Umbilical cord (tissue), 2 donors: ENCODE results near the gene MRPL12. TPM values are rescaled to one million over a fixed set of nuclear protein-coding genes. Genes with fewer than 3 reads are reported as not detected.
"Not testable (repeated sequence)": the region's sequence is repeated elsewhere in the genome, so short reads cannot be mapped to it uniquely, and the experiment has no call there.

Experiments
- DNase-seq: peaks from one replicate; pipeline ENCODE4 v3.0.0-alpha.2; 2015; ENCODE audit warnings: low spot score
- total RNA-seq: library from RNA; depleted of rRNA; stranded (reverse); fragments of >200 nt; gene quantifications from one replicate; pipeline ENCODE4 v1.2.3, GENCODE V29; 2014; ENCODE audit warnings: low replicate concordance; ENCODE audit not compliant: insufficient read depth

The MRPL12 gene
- total RNA-seq, 1 donor from 2014 or later, result not detected

DNA sequence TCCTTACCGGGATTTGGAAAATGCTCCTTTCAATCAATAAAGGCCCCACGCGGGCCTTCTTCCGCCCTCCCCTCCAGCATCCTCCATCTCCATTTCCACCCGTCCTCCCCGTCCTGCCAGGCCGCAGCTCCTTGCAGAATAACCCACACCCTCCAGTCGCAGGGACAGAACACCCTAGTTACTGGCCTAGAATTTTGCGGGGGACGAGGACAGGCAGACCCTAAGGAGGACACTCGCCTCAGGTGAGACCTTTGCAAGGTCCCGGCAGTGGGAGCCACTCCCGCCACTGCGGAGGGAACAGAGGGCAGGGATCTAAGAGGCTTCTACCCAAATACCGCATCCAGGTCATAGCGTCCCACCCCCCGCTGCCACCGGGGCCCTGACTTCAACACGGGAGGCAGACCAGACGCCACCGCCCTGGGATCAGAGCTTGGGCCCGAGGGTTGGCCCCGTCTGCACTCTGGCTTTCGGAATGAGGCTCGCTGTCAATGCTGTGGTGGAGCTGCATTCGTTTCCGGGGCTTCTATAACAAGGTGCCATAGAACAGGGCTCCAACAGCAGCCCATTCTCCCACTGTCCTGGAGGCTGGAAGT is 35.7 kb downstream of the MRPL12 start:
- no peak for DNase-seq

DNA sequence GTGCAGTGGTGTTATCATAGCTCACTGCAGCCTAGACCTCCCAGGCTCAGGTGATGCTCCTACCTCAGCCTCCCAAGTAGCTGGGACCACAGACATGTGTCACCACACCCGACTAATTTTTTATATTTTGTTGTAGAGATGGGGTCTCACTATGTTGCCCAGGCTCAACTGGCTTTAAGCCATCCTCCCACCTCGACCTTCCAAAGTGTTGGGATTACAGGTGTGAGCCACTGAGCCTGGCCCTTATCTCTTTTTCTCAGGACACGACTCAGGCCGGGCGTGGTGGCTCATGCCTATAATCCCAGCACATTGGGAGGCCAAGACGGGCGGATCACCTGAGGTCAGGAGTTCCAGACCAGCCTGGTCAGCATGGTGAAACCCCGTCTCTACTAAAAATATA is 36.4 kb downstream of the MRPL12 start:
- not testable (repeated sequence) for DNase-seq

DNA sequence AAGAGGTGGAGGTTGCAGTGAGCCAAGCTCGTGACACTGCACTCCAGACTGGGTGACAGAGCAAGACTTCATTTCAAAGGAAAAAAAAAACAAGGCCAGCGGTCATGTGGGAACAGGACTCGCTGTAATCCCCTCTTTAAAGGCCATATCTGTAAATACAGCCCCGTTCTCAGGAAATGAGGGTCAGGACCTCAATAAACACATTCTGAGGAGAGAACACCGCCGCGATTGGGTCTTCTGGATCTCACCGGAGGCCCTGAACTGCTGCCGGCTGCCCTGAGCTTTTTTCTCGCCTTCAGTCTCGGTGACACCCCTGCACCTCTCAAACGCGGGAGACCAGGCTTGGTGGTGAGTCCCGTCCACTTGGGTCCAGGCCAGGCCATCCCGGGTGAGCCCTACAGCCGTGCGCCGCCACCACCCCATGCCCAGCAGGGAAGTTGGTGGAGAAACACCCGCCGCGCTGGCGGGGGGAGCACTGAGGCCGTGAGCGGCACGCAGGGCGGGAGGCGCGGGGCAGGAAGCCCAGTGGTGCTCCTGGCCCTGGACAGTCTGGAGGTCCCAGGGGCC is 37.3 kb downstream of the MRPL12 start:
- no peak for DNase-seq

DNA sequence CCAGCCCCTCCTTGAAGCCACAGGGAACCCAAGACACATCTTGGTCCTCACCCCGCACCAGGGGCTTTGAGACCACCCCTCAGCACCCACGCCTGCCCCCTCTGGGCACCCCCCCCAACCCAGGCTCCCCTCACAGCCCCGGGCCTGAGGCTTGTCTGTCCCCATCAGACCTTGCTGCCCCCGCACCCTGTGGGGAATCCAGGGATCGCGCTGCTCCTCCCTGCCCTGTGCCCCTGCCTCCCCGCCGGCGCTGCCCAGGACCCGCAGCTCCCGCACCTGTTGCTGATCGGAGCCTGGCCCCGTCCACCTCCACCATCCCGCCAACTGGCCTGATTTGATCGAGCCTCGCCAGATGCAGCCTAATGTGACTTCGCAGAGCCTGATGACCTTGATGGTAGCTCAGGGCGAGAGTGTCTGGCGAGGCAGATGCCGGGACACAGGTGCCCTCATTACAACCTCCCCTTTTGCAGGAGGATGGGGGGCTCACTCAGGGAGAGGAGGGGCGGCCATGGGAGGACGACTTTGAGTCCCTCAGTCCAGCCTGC is 38.0 kb downstream of the MRPL12 start:
- no peak for DNase-seq

DNA sequence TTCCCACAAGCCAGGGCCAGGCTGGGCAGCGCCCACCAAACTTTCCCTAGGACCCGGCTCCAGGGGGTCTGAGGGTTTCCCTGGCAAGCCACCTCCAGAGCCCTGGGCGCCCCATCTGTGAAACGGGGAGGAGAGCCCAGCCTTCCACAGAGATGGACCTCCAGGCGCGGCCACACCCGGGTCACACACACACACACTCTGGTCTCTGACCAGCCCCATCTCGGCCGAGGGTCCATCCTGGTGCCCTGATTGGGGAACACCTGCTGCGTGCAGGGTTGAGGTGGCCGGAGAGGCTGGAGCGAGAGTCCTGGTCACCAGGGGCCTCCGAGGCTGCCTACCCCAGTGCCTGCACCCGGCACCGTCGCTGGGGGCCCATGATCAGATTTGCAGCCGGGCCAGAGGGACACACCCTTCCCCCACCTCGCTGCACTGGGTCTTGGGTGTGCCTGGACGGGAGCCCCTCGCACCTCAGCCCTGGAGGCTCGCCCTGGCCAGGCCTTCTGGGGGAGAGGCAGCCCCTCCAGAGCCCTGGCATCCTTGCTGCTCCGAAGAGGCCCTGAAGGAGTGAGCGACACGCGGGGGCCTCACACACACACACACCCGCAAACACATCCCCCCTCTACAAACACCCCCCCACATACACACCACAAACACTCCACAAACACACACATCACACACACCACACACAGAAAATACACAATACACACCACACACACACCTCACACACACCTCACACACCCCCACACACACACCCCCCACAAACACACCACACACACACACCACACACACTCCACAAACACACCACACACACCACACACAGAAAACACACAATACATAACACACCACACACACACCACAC is 38.7 kb downstream of the MRPL12 start:
- DNase-seq, result no peak

Other genes starting within 250 kb of the MRPL12 start
- gene ACTG1, start 190.6 kb upstream of the MRPL12 start, total RNA-seq, result 3,050 TPM
- gene FSCN2, start 175.0 kb upstream of the MRPL12 start, total RNA-seq, result 2.2 TPM
- 26.0 TPM for gene FAAP100, start 151.0 kb upstream of the MRPL12 start, total RNA-seq
- 86.9 TPM for gene NPLOC4, start 66.3 kb upstream of the MRPL12 start, total RNA-seq
- gene TSPAN10, start 66.2 kb upstream of the MRPL12 start, total RNA-seq, result 0.96 TPM
- gene PDE6G, start 46.8 kb upstream of the MRPL12 start, total RNA-seq, result not detected
- gene OXLD1, start 36.8 kb upstream of the MRPL12 start, total RNA-seq, result 20.7 TPM
- 0.96 TPM for gene CCDC137, start 36.6 kb upstream of the MRPL12 start, total RNA-seq
- gene ARL16, start 19.6 kb upstream of the MRPL12 start, total RNA-seq, result 21.2 TPM
- 48.9 TPM for gene HGS, start 19.4 kb upstream of the MRPL12 start, total RNA-seq
- 3.1 TPM for gene SLC25A10, start 8.9 kb downstream of the MRPL12 start, total RNA-seq
- gene GCGR, start 100.8 kb downstream of the MRPL12 start, total RNA-seq, result 2.9 TPM
- 64.0 TPM for gene MCRIP1, start 129.9 kb downstream of the MRPL12 start, total RNA-seq
- gene PPP1R27, start 131.7 kb downstream of the MRPL12 start, total RNA-seq, result 4.1 TPM
- 844 TPM for gene P4HB, start 157.2 kb downstream of the MRPL12 start, total RNA-seq
- 57.5 TPM for gene ARHGDIA, start 168.0 kb downstream of the MRPL12 start, total RNA-seq
- 96.8 TPM for gene ALYREF, start 188.2 kb downstream of the MRPL12 start, total RNA-seq
- 103 TPM for gene ANAPC11, start 188.4 kb downstream of the MRPL12 start, total RNA-seq
- gene NPB, start 198.9 kb downstream of the MRPL12 start, total RNA-seq, result 1.4 TPM
- gene PCYT2, start 208.0 kb downstream of the MRPL12 start, total RNA-seq, result 21.2 TPM
- gene SIRT7, start 214.8 kb downstream of the MRPL12 start, total RNA-seq, result 9.9 TPM
- 8.4 TPM for gene MAFG, start 224.4 kb downstream of the MRPL12 start, total RNA-seq
- 77.5 TPM for gene PYCR1, start 233.9 kb downstream of the MRPL12 start, total RNA-seq
- 0.72 TPM for gene MYADML2, start 243.9 kb downstream of the MRPL12 start, total RNA-seq